ENCODE measurements around the gene CCT7.
A peak's percentile ranks its signal among the peaks of the same experiment; 100 is the strongest.

The CCT7 gene

DNA sequence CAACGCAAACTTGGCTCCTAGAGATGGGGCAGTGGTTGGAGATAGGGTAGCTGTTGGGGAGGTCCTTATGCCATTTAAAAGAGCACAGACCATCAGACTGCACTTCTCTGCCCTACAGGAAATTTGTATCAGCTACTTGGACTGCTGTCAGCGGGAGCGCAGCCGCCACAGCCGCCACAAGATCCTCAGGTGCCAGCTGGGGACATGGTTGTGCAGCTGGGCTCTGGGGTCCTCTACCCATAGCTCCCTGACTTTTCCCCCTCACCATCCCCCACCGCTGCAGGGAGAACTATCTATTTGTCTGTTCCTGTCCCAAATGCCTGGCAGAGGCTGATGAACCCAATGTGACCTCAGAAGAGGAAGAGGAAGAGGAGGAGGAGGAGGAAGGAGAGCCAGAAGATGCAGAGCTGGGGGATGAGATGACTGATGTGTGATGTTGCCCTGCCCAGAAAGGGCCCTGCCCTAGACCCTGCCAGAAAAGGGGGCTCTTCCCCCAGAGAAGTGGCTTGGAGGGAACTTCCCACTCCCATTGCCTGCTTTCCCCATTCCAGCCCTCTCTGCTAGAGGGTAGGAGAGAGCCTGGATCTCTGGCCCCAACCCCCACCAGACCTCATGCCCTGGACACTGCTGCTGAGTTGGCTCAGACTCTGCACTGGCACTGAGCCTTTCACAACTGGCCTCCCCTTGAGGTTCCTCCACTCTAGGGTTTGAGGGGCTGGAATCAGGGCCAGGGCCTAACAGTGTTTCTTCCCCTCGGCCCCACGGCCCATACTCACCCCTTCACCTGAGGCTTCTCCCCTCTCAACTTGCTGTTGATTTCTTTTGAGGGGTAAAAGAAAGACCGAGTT is 8.4 kb upstream of the CCT7 start:
- DNase-seq (ENCODE audit: low read depth in 2 of 2) = no peak

GRCh38 chr2:73227086-73227485 is 7.0 kb upstream of the CCT7 start:
- no peak for DNase-seq (ENCODE audit: low read depth in 2 of 2)

DNA sequence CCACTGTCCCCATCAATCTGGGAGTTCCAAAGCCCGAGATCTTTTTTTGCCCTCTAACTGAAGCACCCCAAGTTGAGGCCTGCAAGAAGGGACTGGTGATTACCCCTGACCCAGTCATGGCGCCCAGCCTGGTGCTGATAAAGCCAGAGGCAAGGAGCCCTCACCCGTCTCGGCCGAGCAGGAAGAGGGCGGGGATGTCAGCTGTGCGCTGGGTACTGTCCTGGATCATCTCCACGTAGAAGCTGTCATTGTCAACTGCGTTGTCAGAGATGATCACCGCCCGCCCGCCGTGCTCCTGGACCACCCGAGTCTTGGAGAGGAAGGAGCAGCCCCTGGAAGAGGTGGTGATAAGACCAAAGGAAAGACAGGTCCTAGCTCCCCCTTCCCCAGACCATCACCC is 5.5 kb upstream of the CCT7 start:
- no peak for DNase-seq (ENCODE audit: low read depth in 2 of 2)

DNA sequence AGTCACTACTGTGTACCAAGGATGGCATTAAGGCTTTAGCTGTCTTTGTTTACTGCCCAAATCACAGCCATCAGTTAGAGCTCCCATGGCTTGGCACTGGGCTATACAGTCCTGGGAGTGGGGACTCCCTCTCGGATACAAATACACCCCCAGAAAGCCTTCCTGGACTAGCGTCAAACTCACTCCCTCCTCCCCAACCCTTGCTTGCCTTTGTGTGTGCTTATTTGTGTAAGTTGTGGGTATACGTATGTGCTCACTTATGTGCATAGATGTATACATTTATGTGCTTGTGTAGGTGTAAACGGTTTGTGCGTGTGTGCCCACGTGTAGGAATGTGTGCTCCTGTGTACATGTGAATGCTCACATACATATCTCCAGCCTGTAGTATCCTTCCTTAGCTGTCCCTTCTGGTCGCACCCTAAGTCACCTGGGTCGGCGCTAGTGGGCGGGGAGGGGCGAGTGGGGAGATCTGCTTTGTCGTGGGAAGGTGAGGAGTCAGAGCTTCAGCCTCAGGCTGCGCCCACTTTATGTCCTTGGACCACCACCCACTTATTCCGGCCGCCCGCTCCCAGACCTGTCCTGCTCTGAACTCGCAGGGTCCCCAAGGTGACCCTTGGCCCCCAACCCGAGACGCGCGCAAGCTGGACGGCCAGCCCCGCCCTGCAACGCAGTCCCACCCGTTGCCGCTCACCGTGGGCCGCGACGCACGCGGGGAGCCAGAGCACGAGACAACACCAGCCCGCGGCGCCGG is 1.5 kb upstream of the CCT7 start:
- DNase-seq (ENCODE audit: low read depth in 2 of 2) = no peak

DNA sequence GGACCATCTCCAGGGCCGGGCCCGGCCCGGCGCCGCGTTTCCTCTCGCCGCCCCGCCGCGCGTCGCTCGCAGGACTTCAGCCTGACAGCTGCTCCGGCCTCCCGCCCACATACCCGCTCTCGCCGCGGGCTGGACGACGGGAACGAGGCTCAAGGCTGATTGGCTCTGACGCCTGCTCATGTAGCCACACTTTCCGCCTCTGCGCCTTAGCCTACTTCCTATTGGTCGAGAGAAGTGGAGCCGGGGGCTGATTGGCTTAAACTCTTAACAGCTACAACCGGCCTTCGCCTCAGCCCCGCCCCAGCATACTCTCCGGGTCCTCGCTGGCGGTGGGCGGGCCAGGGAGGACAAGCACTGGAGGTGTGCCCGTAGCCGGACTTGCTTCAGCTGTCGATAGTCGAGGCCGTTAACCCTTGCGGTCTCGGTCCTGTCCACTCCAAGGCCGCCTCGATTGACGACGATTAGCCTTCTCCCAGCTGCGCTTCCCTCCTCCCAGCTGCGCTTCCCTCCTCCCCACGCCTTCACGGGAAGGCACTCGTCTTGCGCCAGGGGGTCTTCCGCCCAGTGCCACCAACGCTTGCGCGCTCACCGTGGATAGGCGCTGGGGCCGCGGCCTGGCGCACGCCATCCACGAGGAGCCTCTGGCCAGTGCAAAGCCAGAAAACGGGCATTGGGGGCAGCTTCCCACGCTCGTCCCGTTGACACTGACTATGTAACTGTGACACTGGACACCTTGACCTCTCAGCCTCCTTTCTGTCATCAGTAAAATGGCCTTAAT is 765 bp upstream of the CCT7 start, which contains the start of gene PRADC1:
Gene PRADC1 (minus strand): TSS at position 86 of the 778 bp plus-strand sequence. CDS start 79 bp downstream, at position 7.
- peak; percentile 85 for DNase-seq (ENCODE audit: low read depth in 2 of 2)

DNA sequence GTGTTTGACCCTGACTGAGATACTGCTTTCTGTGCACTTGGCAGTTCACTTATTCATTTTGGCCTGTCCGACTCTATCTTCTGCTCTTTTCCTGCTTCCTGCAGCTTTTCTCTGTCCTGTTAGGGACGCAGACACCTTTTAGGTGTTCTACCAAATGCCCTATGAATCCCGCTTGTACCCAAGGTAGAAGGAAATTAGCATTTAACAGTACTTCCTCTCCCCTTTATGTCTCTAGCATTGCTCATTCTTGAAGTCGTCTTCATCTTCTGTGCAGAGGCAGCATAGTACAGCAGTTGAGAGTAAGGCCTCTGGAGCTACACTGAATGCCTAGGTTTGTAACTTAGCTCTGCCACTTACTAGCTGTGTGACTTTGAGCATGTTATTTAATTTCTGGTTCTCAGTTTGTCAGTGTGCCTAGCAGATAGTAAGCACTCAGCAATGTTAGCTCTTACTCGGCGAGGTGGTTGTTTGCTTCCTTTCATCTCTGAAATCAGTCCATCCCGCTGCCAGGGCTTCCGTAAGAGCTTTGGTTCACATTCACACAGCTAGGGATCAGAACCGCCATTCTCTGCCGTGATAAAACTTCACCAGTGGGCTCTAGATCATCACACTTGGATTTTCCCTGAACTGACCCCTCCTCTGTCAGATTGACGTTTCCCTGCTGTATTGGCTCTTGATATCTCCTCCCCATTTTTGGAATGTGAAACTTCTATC is 1.4 kb downstream of the CCT7 start:
- DNase-seq (ENCODE audit: low read depth in 2 of 2) = no peak

DNA sequence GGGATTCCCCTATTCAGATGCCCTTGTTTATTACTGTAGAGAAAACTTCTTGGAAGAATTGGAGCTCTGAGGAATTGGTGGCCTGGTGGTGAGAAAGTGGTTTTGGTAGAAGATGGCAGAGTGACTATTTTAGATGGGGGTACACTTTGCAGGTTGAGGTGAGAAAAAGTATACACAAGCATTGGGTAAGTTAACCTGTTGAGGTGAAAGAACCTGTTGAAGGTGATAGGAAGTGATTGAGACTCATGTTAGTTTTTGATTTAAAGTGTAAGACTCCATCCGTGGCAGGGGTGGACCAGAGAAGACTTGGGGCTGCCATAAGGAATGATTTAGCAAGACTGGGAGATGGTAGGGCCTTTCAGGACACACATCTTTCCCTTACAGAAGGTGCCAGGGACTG is 3.1 kb downstream of the CCT7 start:
- no peak for DNase-seq (ENCODE audit: low read depth in 2 of 2)

- no peak for DNase-seq (ENCODE audit: low read depth in 2 of 2)
Measured at GRCh38 chr2:73238149-73238548, 4.0 kb downstream of the CCT7 start.

DNA sequence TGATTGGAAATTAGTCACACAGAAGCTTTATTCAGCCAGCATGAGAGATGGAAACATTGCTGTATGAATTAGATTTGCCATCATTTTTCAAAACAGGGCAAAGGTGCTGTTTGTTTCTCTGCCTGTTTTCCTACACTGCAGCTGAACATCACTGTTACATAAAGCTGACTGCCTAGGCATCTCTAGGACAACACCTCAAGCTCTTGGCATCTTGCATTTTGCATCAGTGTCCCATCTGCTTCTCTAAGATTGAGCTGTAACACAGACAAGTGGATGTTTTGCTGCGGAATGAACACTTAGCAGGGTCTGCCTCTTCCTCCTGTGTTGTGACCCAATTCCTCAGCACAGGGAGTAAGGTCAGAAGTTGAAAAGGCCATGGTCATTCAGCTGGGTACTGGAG is 4.9 kb downstream of the CCT7 start:
- no peak for DNase-seq (ENCODE audit: low read depth in 2 of 2)

- DNase-seq (ENCODE audit: low read depth in 2 of 2) = no peak
Measured at GRCh38 chr2:73239776-73240175, 5.7 kb downstream of the CCT7 start.

- DNase-seq (ENCODE audit: low read depth in 2 of 2) = no peak
Measured at GRCh38 chr2:73243884-73244570, 9.9 kb downstream of the CCT7 start.

DNA sequence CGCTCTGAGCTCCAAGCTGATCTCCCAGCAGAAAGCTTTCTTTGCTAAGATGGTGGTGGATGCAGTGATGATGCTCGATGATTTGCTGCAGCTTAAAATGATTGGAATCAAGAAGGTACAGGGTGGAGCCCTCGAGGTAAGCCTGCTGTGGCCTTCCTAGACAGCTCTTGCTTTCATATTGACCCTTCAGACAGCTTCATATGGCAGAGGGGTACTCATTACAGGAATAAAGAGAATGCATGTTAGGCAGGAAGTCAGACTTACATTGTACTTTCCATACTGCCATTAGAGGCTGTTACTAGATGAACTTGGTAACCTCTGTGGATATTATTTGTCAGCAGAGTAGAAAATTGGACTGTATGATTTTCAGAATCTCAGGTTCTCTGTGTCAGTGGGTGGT is 10.5 kb downstream of the CCT7 start:
- no peak for DNase-seq (ENCODE audit: low read depth in 2 of 2)

DNA sequence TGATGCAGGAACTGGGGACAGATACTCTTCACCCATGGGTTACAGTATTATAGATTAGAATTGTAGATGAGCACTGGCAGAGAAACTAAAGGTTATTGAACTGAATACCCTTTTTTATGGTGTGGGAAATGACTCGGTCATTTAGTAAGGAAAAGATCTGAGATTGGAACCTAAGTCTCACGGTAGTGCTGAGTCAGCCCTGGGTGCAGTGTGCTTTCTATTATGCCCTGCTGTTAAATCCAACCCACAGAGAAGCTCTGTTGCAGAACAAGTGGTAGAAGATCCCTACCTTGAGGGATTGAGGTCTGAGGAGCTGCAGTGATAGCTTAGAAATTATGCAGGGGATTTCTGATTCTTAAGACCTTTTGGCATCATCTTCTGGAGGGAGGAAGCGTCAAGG is 12.7 kb downstream of the CCT7 start:
- DNase-seq (ENCODE audit: low read depth in 2 of 2) = no peak

DNA sequence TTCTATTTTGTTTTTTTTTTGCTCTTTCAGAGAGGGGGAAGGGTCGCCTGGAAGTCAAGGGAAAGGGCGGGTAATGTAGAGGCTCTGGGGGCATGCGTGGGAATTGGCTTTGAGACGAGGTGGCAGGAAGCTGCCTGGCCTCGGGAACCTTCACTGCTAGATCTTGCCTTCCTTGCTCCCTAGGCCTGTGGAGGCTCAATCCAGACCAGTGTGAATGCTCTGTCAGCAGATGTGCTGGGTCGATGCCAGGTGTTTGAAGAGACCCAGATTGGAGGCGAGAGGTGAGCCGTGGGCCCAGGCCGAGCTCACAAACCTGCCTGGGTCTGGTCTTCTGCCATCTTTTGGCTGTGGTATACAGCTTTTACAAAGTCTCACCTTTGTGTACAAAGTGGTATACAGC is 15.5 kb downstream of the CCT7 start:
- DNase-seq (ENCODE audit: low read depth in 2 of 2) = no peak

DNA sequence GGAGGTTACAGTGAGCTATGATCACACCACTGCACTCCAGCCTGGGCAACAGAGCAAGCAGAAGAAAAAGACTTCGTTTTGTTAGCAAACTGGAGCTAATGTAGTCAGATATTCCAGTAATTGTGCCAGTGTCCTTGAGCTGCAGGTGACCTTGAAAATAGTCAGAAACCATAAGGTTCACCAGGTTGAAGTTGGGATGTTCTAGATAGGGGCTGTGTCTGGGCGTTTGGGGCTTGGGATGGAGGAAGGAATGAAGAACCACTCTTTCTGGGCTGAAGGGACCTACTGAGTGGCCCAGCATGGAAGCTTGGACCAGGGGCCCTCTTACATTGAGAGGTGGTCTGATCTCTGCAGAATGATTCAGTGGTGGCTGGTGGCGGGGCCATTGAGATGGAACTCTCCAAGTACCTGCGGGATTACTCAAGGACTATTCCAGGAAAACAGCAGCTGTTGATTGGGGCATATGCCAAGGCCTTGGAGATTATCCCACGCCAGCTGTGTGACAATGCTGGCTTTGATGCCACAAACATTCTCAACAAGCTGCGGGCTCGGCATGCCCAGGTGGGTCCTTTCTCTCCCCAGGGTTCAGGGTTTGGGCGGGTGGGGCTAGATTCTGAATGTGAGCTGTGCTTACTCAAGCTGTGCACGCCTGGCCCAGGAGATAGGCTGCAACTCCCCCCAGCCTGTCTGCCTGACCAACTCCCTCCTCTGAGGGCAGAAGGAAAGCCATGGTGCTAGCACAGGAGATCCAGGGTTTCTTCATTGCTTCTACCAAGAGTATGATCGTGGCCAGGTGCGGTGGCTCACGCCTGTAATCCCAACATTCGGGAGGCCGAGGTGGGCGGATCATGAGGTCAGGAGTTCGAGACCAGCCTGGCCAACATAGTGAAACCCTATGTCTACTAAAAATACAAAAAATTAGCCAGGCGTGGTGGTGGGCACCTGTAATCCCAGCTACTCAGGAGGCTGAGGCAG is 17.1 kb downstream of the CCT7 start:
- DNase-seq (ENCODE audit: low read depth in 2 of 2) = no peak

DNA sequence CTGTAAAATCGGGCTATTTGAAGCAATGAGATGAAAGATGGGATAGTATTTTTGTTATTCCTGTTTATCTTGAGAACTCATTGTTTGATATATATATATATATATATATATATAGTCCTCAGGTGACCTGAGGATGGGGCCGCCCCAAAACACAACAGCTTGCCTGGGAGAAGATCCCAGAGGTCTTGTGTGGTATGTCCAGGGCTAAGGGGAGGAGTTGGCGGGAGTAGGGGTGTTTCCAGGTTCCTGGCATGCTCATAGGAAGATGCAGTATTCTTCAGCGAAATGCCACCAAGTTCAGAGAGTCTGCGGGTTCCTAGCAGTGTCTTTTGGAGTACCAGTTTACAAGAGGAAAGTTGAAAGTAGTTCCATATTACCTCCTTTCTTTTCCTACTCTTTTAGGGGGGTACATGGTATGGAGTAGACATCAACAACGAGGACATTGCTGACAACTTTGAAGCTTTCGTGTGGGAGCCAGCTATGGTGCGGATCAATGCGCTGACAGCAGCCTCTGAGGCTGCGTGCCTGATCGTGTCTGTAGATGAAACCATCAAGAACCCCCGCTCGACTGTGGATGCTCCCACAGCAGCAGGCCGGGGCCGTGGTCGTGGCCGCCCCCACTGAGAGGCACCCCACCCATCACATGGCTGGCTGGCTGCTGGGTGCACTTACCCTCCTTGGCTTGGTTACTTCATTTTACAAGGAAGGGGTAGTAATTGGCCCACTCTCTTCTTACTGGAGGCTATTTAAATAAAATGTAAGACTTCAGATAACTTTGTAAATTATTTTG is 18.3 kb downstream of the CCT7 start:
- no peak for DNase-seq (ENCODE audit: low read depth in 2 of 2)

GRCh38 chr2:73253400-73253799 is 19.3 kb downstream of the CCT7 start:
- no peak for DNase-seq (ENCODE audit: low read depth in 2 of 2)

DNA sequence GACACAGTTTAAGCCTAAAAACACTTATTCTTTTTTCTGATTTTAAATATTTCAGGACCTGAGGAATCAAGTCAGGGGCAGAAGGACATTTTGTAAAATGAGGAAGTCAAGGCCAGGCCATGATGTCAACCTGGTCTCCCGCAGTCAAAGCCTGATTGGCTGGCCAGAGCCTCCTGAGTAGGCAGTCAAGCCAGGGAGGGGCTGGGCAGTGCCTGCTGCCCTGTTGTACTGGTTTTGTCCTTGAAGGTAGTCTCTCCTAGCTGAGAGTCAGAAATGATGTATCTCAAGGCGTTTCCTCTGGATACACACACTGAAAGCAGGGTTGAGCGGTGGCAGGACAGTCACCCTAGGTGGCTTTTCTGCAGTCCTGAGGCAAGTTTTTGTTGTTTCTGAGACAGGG is 19.8 kb downstream of the CCT7 start:
- DNase-seq (ENCODE audit: low read depth in 2 of 2) = no peak
